ENCODE measurements around the gene TRIM65.
A peak's percentile ranks its signal among the peaks of the same experiment; 100 is the strongest.

TRIM65 gene

GRCh38 chr17:75896415-75897159 lies at the start of gene TRIM65:
TRIM65 (minus strand) TSS chr17:75896951; CDS start chr17:75896937, 14 bp downstream.
- peak; percentile 65 for TF ChIP-seq CTCF (IDR thresholded peaks at IDR 0.05; ENCODE audit: insufficient read depth, low read length, missing control alignments)
- POLR2A ChIA-PET: interaction anchor here (0.6 to 2.9 kb wide), 10 partner anchors 9 to 143 kb away, joined by 3 to 8 read pairs (median 4); partner anchors contain the start of genes TRIM47 and WBP2
- CTCF ChIA-PET: interaction anchor here (0.7 to 4.7 kb wide), 29 partner anchors 8 to 149 kb away, joined by 3 to 32 read pairs (median 5); partner anchors contain the start of genes CDK3, GALK1, MRPL38 and TRIM47
- H3K4me3 ChIP-seq (ENCODE audit: low read depth, low read length): peak within 1 kb of the TSS; percentile 84
- DNase-seq (ENCODE audit: low read depth, low spot score): no peak

GRCh38 chr17:75945211-75945610 lies 48.5 kb upstream of the TRIM65 start:
- CTCF ChIA-PET: no interaction called here
- no peak overlapping the region for H3K4me3 ChIP-seq (ENCODE audit: low read depth, low read length)
- TF ChIP-seq CTCF (IDR thresholded peaks at IDR 0.05; ENCODE audit: insufficient read depth, low read length, missing control alignments): no peak
- POLR2A ChIA-PET: no interaction called here
- no peak for DNase-seq (ENCODE audit: low read depth, low spot score)

- no peak overlapping the region for H3K4me3 ChIP-seq (ENCODE audit: low read depth, low read length)
- no peak for TF ChIP-seq CTCF (IDR thresholded peaks at IDR 0.05; ENCODE audit: insufficient read depth, low read length, missing control alignments)
- ChIA-PET CTCF (interaction anchor here (1.2 kb wide), 1 partner anchor 62 kb away, joined by 3 read pairs; no protein-coding TSS in a partner anchor), POLR2A (interaction anchor here (0.6 to 0.8 kb wide), 2 partner anchors 36 to 304 kb away, joined by 3 to 4 read pairs; partner anchors contain the start of genes ACOX1 and TEN1)
- DNase-seq (ENCODE audit: low read depth, low spot score): no peak
Observed at GRCh38 chr17:75943491-75943890, 46.7 kb upstream of the TRIM65 start.

GRCh38 chr17:75942473-75942872 lies 45.7 kb upstream of the TRIM65 start:
- no peak for TF ChIP-seq CTCF (IDR thresholded peaks at IDR 0.05; ENCODE audit: insufficient read depth, low read length, missing control alignments)
- ChIA-PET POLR2A (no interaction called here), CTCF (interaction anchor here (1.2 kb wide), 1 partner anchor 63 kb away, joined by 3 read pairs; no protein-coding TSS in a partner anchor)
- no peak overlapping the region for H3K4me3 ChIP-seq (ENCODE audit: low read depth, low read length)
- DNase-seq (ENCODE audit: low read depth, low spot score): no peak

- DNase-seq (ENCODE audit: low read depth, low spot score): no peak
- CTCF ChIA-PET: interaction anchor here (1.1 to 1.3 kb wide), 3 partner anchors 15 to 36 kb away, joined by 3 to 5 read pairs (median 4); no protein-coding TSS in a partner anchor
- TF ChIP-seq CTCF (IDR thresholded peaks at IDR 0.05; ENCODE audit: insufficient read depth, low read length, missing control alignments): no peak
- peak overlapping the region; percentile 79 for H3K4me3 ChIP-seq (ENCODE audit: low read depth, low read length)
- POLR2A ChIA-PET: interaction anchor here (0.8 to 1.4 kb wide), 3 partner anchors 13 to 39 kb away, joined by 3 to 6 read pairs (median 3); partner anchors contain the start of gene MRPL38
Observed at GRCh38 chr17:75941442-75941819, 44.7 kb upstream of the TRIM65 start.
